ENCODE results near the gene RAI1.

RAI1 gene

GRCh38 chr17:17809531-17810083, 128.3 kb downstream of the RAI1 start:
- no peak for DNase-seq
- TF ChIP-seq POLR2A (IDR thresholded peaks at IDR 0.05; ENCODE audit: low read length) = no peak
- TF ChIP-seq GATA1 (IDR thresholded peaks at IDR 0.05; ENCODE audit: low read depth, low read length) = no peak

DNA sequence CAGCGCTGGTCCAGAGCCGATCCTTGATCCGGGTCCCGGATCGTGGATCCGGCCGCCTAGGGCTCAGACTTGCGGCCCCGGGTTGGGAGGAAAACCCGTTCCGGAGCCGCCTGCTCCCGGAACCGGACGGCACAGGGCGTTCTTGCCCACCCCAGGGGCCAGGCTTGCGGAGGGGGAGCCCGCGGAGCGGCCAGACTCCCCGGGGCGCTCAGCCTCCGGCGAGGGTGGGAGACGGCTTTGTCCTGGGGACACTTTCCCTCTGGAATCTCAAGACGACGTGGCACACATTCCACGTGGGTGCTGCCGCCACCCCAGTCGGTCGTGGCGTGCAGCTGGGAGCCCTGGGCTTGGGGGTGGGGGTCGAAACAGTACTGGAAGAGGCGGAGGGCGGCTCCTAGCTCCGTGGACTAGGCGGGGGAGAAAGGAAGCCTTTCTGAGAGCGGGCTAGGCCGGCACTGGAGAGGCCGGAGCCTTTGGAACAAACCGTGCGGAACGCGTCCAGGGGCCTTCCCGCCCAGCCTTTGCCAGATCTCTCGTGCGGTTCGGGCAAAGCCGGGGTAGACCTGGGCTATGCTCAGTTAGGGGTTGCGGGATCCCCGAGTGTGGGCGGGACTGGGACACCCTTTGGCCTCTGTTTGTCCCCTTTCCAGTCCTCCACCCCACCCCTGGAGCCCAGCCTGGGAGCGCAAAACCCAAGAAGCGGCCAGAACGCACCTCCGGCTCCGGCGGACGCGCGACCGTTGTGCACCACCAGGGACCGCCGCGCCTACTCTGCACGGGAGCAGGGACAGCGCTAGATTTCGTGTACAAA, 129.0 kb downstream of the RAI1 start:
- TF ChIP-seq GATA1 (IDR thresholded peaks at IDR 0.05; ENCODE audit: low read depth, low read length) (no peak), POLR2A (IDR thresholded peaks at IDR 0.05; ENCODE audit: low read length) (peak; percentile 39)
- no peak for DNase-seq

DNA sequence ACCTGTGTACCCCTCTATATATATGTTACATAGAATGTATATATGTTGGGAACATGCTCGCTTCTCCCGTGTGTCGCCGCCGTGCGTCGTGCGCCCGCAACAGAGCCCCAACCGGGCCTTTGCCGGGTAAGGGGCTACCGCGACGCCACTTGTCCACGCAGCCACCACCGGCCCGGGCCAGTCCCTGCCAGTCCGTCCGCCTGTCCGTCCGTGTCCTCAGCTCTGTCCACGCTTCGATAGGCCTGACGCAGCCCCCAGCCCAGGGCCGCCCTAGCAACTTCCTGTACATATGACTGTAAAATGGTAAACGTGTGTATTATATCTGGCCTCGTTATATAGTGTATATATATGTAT, 129.6 kb downstream of the RAI1 start:
- no peak for DNase-seq
- TF ChIP-seq POLR2A (IDR thresholded peaks at IDR 0.05; ENCODE audit: low read length) (peak; percentile 4), GATA1 (IDR thresholded peaks at IDR 0.05; ENCODE audit: low read depth, low read length) (no peak)

GRCh38 chr17:17811381-17812210, 130.3 kb downstream of the RAI1 start:
- TF ChIP-seq POLR2A (IDR thresholded peaks at IDR 0.05; ENCODE audit: low read length) = no peak
- TF ChIP-seq GATA1 (IDR thresholded peaks at IDR 0.05; ENCODE audit: low read depth, low read length) = no peak
- no peak for DNase-seq

GRCh38 chr17:17812211-17813054, 131.2 kb downstream of the RAI1 start:
- TF ChIP-seq POLR2A (IDR thresholded peaks at IDR 0.05; ENCODE audit: low read length) = peak; percentile 7
- no peak for TF ChIP-seq GATA1 (IDR thresholded peaks at IDR 0.05; ENCODE audit: low read depth, low read length)
- DNase-seq = peak; percentile 83 to 86

DNA sequence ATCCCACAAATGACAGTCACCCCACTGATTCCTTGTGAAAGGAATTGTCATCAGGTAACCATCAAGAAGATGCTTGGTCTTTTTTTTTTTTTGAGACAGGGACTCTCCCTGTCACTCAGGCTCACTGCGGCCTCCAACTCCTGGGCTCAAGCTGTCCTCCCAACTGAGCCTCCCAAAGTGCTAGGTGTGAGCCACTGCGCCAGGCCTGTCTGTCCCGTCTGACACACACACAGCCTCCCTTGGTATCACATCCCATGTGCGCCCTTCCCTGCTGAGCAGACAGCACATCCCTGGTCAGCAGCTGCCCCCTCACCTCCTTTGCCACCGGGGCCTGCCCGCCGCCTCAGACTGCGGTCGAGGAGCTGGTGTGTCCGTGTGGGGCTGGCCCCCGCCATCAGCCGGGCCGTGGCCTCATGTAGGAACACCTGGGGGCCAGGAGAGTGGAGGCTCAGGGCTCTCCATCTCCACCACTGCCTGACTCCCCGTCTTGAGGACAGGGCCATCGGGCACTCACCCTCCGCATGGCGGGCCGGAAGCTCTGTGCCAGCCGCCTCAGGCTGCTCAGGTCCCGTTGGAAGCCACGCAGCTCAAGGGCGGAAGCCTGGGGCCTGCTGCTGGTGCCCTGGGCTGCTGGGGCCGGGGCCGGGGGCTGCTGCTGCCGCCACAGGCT, 131.9 kb downstream of the RAI1 start:
- TF ChIP-seq POLR2A (IDR thresholded peaks at IDR 0.05; ENCODE audit: low read length) = no peak
- no peak for TF ChIP-seq GATA1 (IDR thresholded peaks at IDR 0.05; ENCODE audit: low read depth, low read length)
- DNase-seq = no peak

DNA sequence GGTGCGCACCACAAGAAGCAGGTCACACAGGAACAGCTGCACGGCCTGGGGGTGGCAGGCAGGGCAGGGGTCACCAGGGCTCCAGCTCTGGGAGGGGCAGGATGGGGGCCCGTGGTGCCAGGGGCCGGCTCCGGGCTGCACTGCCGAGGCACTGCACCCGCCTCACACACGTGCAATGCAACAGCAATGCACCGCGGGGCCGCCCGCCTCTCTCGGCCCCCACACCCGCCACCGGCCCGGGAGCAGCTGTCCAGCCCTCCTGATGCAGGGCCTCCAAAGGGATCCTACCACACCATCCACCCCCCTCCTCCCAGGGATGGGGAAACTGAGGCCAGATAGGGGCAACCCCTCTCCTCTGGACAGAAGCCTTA, 132.5 kb downstream of the RAI1 start:
- DNase-seq = no peak
- TF ChIP-seq GATA1 (IDR thresholded peaks at IDR 0.05; ENCODE audit: low read depth, low read length) (no peak), POLR2A (IDR thresholded peaks at IDR 0.05; ENCODE audit: low read length) (no peak)

- no peak for DNase-seq
- no peak for TF ChIP-seq POLR2A (IDR thresholded peaks at IDR 0.05; ENCODE audit: low read length)
- TF ChIP-seq GATA1 (IDR thresholded peaks at IDR 0.05; ENCODE audit: low read depth, low read length) = no peak
Measured at GRCh38 chr17:17814162-17815061, 133.2 kb downstream of the RAI1 start.

- TF ChIP-seq GATA1 (IDR thresholded peaks at IDR 0.05; ENCODE audit: low read depth, low read length) (no peak), POLR2A (IDR thresholded peaks at IDR 0.05; ENCODE audit: low read length) (no peak)
- DNase-seq = no peak
Measured at GRCh38 chr17:17815062-17815406, 133.8 kb downstream of the RAI1 start.

DNA sequence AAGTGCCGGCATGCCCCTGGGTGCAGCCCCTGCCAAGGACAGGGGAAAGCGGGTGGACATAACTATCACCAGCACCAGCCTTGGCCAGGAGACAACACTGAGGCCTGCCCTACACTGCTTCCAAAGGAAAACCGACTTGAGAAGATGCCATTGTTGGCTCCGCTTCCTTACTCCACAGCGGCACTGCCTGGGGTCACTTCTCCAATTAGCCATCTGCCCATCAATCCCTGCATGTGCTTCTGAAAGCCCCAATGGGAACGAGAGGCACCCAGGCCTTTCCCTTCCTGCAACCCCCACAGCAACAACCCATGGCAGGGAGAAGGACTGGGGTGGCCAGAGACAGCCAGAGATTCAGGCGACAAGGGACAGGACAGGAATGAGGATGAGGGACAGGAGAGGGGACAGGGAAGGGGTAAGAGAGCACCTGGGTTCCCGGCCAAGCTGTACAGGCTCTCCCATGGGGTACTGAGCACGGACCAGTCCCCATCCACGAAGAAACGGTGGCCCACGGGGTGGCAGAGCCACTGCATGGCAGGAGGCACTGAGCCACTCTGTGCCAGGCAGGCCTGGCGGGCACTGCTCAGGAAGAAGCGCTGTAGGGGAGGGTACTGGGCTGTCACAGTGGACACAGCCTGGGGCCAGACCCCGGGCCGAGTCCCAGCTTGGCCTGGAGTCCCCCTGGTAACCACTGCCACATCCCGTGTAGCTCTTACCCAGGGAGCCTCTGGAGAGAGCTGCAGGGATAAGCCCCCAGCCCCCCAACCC, 134.4 kb downstream of the RAI1 start:
- no peak for DNase-seq

DNA sequence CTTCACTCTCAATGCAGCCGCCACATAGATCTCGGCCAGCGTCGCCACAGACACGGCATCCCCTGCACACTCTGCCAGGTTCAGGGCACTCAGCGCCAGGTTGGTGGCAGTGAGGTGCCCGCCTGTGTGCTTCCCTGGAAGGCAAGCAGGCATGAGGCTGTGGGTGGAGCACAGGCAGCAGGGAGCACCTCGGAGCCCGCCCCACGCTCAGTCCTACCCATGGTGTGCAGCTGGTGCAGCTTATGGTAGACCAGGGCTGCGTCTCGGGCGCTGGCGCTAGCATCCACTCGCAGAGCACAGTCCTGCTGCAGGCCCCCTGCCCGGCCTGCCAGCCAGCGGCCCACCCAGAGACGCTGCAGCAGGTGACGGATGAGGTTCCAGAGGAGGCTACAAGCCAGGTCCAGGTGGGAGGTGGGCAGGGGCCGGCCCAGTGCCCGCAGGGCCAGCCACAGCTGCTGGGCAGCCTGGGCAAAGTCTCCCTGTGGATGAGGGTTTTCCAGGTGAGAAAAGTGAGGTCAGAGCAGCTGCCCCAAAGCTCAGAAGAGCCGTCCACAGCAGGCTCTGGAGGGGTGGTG, 135.1 kb downstream of the RAI1 start:
- TF ChIP-seq POLR2A (IDR thresholded peaks at IDR 0.05; ENCODE audit: low read length) (no peak), GATA1 (IDR thresholded peaks at IDR 0.05; ENCODE audit: low read depth, low read length) (no peak)

More for the DNA sequence above, 134.4 kb downstream of the RAI1 start:
- TF ChIP-seq GATA1 (IDR thresholded peaks at IDR 0.05; ENCODE audit: low read depth, low read length) (no peak), POLR2A (IDR thresholded peaks at IDR 0.05; ENCODE audit: low read length) (peak; percentile 13)

More for the DNA sequence above, 135.1 kb downstream of the RAI1 start:
- no peak for DNase-seq

Data from erythroblast (primary cell).